HG02759 (cell line): ENCODE measurements around the gene CELF2.
"Not testable (repeated sequence)": the region's sequence is repeated elsewhere in the genome, so short reads cannot be mapped to it uniquely, and the experiment has no call there.

ENCODE experiments used
- ATAC-seq: cut with Tn5 transposase; IDR thresholded peaks from one replicate; pipeline ENCODE4 v1.9.1; 2021; ENCODE audit warnings: mild to moderate bottlenecking, moderate library complexity; ENCODE audit not compliant: unreplicated experiment

Gene CELF2

GRCh38 chr10:11336722-11337162, 319.1 kb downstream of the CELF2 start:
- ATAC-seq, result no peak

GRCh38 chr10:11337516-11337915, 319.8 kb downstream of the CELF2 start:
- ATAC-seq, result peak; percentile 61

DNA sequence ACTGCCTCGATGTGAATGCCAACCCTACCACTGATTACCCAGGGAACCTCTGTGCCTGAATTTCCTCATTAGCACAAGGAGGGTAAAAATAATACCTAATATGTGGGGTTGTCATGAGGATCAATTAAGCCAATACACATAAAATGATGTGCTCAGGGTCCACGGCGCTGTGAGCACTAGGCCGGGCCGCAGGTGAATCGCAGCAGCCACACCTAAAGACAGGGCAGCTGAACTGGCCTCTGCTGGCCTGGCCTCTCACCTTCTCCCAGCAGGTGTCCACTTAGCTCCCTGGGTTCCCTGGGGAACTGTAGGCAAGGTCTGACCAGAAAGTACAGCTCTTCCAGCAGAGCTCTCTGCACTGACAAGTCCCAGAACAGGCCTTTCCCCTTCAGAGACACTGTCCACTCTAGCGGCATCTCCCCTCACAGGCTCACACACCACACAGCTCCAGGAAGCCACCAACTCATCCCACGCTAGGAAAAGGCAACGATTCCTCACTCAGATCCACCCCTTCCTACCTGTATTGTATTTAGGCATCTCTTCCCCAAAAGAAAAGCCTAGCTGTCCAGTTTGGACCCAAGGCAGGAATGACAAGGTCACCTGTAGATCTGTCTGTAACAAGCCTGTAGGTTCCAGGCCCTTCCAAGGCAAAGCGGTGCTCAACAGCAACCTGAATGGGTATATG, 320.6 kb downstream of the CELF2 start:
- no peak for ATAC-seq

GRCh38 chr10:11339013-11339412, 321.3 kb downstream of the CELF2 start:
- ATAC-seq, result no peak

- no peak for ATAC-seq
These were observed 322.0 kb downstream of the CELF2 start for GRCh38 chr10:11339660-11340059.

DNA sequence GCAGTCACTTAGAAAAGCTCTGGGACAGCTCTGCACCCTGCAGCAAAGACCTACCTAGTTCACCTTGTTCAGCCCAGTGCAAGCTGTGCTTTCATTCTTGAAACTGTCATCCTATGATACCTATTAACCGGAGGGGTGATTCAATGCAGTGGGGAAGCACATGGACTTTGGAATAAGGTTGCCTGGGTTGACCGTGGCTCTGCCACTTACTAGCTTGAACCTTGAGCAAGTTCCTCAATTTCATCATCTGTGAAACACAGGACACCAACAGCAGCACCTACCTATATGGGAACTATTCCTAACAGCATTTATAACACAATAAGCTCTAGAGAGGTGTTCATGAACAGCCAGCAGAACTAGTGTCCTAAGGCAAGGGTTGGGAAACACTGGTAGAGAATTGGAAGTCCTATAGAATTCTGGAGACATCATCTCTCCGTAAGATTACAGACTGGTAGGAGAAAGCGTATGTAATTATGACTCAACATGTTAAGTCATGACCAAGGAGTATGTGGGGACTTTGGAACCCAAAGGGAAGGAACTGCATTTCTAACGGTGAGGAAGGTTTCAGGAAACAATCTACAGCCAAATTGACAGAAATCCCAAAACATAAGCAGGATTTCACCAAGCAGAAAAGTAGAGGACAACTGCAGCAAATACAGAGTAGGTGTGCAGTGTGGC, 323.8 kb downstream of the CELF2 start:
- ATAC-seq, result no peak

DNA sequence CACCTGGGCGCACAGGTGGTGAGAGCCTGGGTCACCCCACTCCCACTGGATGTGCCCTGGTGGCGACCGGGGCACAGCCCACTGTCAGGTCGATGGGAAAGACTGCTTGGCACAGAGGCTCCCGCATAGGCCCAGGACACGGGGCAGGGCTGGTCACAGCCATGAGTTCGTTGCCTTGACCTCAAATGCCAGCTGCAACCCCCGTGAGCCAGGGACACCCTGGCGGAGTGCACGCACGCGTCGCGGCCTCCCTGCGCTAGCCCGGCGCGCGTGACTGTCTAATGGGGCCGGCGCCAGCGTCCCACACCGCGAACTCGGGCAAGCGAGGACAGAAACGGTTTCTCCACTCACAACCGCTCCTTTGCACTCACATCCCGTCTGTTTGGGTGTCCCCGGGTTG, 326.4 kb downstream of the CELF2 start:
- no peak for ATAC-seq

DNA sequence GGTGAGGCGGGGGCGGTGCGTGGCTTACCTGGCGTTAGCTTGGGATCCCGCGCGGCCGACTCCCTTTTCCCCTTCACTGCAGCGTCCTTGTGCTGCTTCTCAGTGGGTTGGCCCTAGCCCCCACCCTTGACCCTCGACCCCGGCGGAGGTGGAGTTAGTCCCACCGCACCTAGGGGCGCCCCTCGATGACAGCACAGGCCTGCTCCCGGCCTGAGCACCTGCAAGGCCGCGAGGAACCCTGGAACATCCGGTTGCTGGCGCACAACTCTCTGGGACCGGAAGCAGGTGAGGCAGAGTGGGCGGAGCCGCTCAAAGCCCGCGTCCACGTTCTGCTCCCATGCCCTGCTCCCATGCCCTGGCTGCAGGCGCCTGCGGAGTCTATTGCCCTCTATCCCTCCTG, 326.9 kb downstream of the CELF2 start:
- ATAC-seq, result no peak

DNA sequence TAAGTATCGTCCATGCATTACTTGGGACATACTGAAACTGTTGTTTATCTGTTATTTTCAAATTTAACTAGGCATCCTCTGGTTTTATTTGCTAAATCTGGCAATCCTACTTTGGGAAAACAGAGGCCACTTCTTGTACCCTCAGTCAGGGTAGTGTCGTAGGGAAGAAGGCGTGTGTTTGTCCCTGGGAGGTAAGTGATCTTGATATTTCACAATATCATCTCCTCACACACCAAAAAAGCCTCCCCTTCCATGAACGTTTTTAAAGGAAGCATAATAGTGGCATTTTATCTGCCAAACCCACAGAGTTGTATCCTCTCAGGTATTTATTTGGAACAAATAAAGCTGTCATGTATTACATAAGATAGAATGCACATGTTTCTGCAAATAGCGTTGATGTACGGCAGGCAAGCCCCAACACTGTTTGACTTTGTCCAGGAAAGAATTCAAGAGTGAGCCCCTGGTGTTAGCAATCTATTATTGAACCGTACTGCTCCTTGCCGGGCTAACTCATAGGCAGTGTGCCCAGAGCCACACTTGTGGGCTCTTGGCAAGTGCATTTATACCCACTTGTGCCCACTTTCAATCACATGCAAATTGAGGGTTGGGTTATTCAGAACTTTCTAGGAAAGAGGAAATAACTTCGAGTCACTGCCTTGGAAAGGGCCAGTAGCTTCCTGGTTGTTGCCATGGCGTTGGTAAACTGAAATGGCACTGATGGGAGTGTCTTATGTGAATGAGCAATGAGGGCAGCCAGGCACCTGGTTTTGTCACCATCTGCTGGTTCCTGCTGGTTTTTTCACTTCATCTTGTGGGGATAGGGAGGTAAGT, 327.8 kb downstream of the CELF2 start:
- peak; percentile 88 for ATAC-seq

DNA sequence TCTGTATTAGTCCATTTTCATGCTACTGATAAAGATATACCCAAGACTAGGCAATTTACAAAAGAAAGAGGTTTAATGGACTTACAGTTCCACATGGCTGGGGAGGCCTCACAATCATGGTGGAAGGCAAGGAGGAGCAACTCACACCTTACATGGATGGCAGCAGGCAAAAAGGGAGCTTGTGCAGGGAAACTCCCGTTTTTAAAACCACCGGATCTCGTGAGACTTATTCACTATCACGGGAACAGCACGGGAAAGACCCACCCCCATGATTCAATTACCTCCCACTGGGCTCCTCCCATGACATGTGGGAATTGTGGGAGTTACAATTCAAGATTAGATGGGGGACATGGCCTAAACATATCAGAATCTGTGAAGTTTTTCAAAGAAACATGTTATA, 329.9 kb downstream of the CELF2 start:
- ATAC-seq, result not testable (repeated sequence)

DNA sequence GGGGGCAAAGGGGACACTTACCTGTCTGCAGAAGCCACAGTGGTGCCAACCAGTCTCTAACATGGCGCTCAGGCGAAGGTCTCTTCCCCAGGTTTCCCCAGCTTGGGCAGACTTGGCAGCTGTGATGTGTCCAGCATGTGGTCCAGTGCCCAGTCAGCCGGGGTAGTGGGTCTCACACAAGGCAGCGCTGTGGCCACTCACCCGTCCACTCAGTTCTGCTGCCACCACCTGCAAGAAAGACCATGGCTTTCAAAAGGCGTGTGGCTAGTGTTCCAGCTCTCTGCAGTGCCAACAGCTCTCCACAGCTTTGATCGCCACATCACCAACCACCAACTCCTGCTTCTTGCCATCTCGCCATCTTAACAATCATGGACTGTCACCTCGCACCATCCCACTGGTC, 334.1 kb downstream of the CELF2 start:
- ATAC-seq, result no peak

DNA sequence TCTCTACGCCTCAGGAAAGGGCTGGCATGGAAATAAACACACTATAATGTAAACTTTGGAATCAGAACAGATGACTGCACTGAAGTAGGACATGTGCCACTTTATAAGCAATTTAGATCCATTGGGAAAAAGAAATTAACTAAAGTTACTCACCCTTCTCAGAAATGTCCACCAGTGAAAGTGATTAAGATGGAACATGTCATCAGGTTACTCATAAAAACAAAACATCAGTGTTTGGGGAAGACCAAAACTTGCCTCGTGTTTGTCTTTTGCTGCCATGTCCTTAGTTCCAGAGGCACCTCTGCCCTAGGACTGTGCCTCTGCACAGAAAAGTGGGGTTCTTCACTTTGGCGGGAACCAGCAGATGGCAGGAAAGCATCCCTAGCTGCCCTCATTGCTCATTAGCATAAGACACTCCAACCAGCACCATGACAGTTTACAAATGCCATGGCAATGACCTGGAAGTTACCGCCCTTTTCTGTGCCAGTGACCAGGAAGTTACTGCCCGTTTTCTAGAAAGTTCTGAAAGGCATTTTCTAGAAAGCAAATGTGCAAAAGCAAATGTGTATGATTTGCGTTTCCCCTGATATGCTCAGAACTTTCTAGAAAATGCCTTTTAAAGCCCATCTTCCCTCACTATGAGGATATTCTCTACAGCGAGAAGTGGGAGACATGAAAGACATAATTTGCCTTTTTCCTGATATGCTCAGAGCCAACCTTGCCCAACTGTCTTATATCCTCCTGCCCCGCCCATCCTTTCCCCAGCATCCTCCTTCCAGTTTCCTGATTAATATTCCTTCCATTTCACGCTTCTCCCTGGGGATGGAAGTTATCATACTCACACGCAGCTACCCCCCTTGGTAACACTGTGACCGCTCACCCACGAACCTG, 335.6 kb downstream of the CELF2 start:
- no peak for ATAC-seq

DNA sequence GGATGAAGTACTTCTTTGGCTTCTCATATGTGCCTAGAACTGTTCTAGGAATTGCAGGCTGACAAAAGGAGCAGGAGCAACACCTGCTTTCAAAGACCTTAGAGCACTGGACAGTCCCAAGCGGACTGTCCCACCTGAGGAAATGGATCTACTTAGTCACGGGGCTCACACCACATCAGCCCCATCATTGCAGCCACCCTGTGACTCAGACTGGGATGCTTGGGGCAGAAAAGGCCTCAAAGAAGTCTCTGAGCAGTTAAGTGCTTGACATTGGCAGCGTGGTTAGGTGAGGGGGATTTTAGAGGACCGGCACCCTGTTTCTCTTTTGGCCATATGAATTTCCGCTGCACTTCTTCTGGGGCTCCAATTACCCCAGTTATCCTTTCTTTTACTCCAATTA, 337.2 kb downstream of the CELF2 start:
- no peak for ATAC-seq

DNA sequence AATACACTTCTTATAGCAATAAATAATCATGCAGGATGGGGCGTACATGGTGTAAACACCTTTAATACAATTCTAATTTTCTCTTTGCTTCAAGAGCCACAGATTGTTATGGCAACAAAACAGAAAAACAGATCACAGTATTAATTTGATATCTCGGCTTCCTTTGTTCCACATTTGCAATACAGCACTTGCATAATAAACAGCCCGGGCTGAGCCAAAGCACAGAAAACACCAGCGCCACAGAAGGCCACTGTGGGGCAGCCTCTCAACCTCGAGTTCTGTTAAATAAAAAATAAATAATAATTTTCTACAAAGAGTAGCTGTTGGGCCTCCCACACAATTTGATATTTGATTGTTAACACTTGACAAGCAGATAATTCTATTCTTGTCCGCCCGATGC, 337.9 kb downstream of the CELF2 start:
- ATAC-seq, result no peak

DNA sequence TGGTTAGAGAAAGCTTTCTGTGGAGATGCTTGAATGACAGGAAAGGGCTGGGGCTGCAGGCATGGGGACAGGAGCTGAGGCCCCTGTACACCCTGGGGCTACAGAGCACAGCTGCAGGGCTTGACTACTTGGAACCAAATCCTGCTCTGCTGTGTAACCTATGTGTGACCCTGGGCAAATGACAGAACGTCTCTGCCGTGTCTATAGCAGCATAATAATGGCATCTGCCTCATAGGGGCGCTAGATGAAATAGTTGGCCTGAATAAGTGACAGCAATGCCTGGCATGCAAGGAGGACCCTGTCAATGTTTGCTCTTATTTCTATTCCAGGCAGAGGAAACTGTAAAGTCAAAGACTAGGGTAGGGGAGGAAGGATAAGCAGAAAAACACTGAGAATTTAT, 339.8 kb downstream of the CELF2 start:
- ATAC-seq, result no peak

- ATAC-seq, result no peak
These were observed 340.3 kb downstream of the CELF2 start for GRCh38 chr10:11358011-11358410.

DNA sequence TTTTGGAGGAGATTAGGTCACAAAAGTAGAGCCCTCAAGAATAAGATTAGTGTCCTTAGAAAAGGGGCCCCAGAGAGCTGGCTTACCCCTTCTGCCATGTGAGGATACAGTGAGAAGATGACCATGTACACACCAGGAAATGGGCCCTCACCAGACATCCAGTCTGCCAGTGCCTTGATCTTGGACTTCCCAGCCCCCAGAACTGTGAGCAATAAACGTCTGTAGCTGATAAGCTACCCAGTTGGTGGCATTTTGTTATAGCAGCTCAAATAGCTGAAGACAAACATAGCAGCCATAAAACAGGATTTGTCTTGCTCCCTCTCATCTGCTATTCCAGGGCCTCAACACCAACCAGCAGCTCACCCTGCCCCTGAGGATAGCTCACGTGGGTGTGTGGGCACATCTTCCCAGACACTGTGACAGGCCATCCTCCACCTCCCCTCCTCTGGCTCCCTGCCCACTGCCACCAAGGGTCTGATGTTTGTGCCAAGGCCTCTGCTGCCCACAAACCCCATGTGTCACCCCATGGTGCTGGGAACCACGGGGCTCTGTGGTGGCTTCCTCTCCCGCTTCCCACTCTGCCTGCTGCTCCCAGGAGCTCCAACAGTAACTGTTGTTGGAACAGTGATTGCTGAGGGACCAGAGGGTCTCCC, 341.4 kb downstream of the CELF2 start:
- no peak for ATAC-seq

- ATAC-seq, result no peak
These were observed 342.2 kb downstream of the CELF2 start for GRCh38 chr10:11359869-11360268.

GRCh38 chr10:11363497-11363896, 345.8 kb downstream of the CELF2 start:
- no peak for ATAC-seq

DNA sequence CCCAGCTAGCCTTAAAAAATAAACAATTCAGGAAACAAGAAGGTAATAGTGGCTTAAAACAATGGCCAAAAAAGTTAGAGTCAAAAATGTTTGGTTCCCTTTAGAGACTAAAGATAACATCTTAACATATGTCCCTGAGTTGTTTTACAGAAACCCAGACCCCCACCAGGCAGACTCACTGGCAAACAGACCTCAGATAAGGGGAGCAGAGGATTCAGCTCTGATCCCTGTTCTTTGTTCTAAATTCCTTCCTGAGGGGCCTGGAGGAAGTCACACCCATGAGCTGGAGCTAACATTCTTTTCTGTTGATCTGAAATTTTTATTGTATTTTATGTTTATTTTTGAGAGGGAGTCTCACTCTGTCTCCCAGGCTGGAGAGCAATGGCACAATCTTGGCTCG, 346.6 kb downstream of the CELF2 start:
- no peak for ATAC-seq
